Activated CD8-positive, alpha-beta memory T cell treated with anti-CD3 and anti-CD28 coated beads for 24 hours (primary cell): Measurements from ENCODE around the gene RECQL5.
A peak's percentile ranks its signal among the peaks of the same experiment; 100 is the strongest.

Experiments used
- DNase-seq: peaks from one replicate; pipeline ENCODE4 v3.0.0-alpha.2; 2020

The RECQL5 gene

GRCh38 chr17:75666959-75667790 lies at the start of gene RECQL5, which contains the start of gene SAP30BP:
Gene RECQL5 (minus strand): TSS chr17:75667154. CDS start chr17:75666557, 597 bp downstream.
Gene SAP30BP (plus strand): TSS chr17:75667338. CDS start chr17:75667373, 35 bp downstream.
- DNase-seq = peak; percentile 99

DNA sequence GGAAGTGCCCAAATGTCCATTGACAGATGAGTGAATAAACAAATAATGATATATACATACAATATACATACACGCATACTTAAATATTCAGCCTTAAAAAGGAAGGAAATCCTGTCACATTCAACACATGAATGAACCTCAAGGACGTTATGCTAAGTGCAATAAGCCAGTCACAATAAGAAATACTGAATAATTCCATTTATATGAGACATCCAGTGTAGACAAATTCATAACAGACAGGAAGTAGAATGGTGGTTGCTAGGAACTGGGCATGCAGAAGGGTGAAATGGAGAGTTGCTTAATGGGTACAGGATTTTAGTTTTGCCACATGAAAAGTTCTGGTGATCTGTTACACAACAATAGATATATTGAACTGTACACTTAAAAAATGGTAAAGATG lies 45.5 kb upstream of the RECQL5 start:
- no peak for DNase-seq

GRCh38 chr17:75707079-75707571 lies 40.2 kb upstream of the RECQL5 start:
- DNase-seq = no peak

- no peak for DNase-seq
Measured at GRCh38 chr17:75706042-75706728, 39.2 kb upstream of the RECQL5 start.

DNA sequence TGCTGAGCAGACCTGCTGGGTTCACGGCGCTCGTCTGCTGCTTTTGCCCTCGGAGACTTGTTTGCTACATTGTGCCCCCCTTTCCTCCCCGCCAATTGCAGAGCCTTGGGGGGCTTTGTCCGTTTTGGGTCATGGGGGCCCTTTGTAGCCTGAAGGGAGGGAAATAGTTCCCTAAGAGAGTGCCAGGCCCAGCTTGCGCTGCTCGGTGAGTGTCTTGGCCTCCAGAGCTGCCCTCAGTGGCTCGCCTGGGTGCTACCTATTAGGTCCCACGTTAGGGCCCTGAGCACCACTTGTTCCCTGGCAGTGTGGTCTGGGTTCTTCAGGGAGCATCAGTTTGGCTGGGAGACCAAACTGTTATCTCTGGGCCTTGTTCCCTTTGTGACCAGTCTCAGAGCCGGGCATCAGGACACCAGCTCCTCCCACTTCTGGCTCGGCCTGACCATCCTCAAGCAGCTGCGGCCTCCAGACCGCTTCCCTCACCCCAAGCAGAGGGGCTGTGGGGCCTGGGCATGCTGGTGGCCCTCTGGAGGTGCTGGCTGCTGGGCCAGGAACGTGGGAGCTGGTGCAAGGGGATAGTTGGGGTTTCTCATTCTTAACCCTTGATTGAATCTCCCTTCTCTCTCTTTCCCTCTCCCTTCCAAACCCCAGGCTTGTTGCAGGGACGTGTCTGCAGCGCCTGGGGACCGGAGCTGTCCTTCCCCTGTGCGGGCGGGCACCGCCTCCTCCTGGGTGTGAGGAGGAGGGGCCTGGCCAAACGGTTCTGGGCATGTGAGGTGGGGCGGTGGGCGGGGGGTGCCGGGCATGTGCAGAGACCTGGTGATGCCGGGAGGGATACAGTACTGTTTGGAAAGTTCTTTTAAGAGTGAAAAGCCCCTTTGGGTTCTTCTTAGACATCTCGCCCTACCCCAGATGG lies 38.3 kb upstream of the RECQL5 start:
- DNase-seq = no peak

DNA sequence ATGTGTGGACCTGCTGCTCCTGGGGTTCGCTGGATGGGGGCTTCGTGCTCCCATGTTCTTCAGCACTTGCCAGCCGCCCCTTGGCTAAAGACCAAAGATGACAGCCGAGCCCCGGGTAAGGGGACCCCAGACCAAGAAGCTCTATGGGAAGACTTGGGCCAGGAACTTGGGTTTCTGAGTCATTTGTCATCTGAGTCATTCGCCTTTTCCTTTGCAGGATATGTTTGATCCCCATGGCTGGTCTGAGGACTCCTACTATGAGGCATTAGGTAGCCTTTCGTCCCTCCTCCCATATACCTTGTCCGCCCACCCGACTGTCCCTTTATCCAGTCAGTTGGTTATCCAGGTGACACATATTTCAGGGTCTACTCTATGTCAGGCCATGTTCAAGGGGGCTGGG lies 36.6 kb upstream of the RECQL5 start:
- DNase-seq = no peak

DNA sequence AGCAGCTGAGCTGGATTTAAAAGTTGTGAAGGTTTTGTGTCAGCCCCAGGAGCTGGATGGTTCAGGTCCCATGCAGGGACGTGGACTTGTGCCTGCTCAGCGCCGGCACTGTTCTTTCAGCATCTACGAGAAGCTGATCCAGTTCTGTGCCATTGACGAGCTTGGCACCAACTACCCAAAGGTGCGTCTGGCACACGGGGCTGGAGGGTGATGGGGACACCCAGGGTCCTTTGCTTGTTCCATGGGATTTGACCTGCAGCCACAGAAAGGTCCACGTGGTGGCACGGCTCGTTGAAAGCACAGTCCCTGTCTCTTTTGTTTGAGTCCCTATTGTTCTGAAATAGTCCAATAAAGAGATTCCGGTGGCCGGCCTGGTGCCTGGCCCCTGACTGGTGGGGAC lies 36.2 kb upstream of the RECQL5 start:
- no peak for DNase-seq

DNA sequence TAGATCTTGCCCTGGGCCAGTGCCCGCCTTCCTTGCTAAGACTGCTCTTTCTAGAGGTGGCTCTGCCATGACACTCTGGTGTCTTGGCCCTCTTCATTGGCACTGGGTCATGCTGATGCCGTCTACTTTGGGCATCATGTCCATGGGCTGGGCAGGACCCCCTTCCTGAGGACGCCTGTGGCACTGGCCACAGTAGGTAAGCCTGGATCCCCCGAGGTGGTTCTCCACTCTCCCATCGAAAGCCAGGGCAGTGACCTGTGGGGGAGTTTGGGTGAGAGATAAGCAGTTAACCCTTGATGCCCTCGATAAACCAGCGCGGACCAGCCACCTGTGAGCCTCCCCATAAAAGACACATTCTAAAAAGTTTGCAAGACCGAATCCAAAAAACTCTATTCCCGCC lies 34.3 kb upstream of the RECQL5 start:
- no peak for DNase-seq

- DNase-seq = no peak
Measured at GRCh38 chr17:75698659-75699058, 31.7 kb upstream of the RECQL5 start.

GRCh38 chr17:75697651-75698291 lies 30.8 kb upstream of the RECQL5 start:
- no peak for DNase-seq

GRCh38 chr17:75695830-75696271 lies 28.9 kb upstream of the RECQL5 start:
- DNase-seq = no peak

GRCh38 chr17:75695141-75695829 lies 28.3 kb upstream of the RECQL5 start:
- DNase-seq = no peak

DNA sequence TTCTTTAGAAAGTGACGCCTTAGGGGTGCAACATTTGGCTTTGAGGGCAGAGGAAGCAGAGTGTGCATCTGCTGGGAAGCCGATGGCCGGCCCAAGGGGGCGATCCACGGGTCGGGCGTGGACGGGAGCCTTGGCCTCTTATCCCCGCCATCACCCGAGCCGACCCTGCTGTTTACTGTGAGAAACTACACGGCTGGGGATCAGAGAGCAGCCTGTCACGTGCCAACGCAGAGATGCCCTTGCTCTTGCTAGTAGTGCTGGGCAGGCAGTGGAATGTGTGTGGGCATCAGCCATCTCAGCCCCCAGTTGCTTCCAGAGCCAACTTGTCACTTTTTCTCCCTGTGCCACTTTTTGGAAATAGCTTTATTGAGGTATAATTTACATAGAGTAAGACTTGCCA lies 27.6 kb upstream of the RECQL5 start:
- no peak for DNase-seq

GRCh38 chr17:75693500-75694481 lies 26.8 kb upstream of the RECQL5 start:
- DNase-seq = no peak

GRCh38 chr17:75692976-75693375 lies 26.0 kb upstream of the RECQL5 start:
- no peak for DNase-seq

GRCh38 chr17:75691801-75692626 lies 25.1 kb upstream of the RECQL5 start:
- DNase-seq = no peak

- DNase-seq = no peak
Measured at GRCh38 chr17:75691371-75691791, 24.4 kb upstream of the RECQL5 start.

GRCh38 chr17:75689441-75689873 lies 22.5 kb upstream of the RECQL5 start:
- no peak for DNase-seq

GRCh38 chr17:75688209-75688825 lies 21.4 kb upstream of the RECQL5 start:
- DNase-seq = no peak
